GM23248 (cell line): Measurements from ENCODE around the gene FMO1.

Source experiments
- EZH2 ChIP-seq: fragments of 200-600 bp; sonication (generic); IDR thresholded peaks from 2 replicates; pipeline ENCODE4 v1.6.1; 2018; ENCODE audit warnings: antibody characterized with exemption, mild to moderate bottlenecking; ENCODE audit not compliant: insufficient read depth, poor library complexity, severe bottlenecking
- EZH2phosphoT487 ChIP-seq: fragments of 200-600 bp; sonication (generic); IDR thresholded peaks from 2 replicates; pipeline ENCODE4 v1.6.1; 2018; ENCODE audit warnings: antibody characterized with exemption, moderate library complexity, mild to moderate bottlenecking, low read depth; ENCODE audit not compliant: insufficient read depth

GRCh38 chr1:171218661-171219060 lies 29.6 kb upstream of the FMO1 start:
- TF ChIP-seq EZH2 (no peak), EZH2phosphoT487 (no peak)
